Measurements from ENCODE around the gene SIK2.

The SIK2 gene

DNA sequence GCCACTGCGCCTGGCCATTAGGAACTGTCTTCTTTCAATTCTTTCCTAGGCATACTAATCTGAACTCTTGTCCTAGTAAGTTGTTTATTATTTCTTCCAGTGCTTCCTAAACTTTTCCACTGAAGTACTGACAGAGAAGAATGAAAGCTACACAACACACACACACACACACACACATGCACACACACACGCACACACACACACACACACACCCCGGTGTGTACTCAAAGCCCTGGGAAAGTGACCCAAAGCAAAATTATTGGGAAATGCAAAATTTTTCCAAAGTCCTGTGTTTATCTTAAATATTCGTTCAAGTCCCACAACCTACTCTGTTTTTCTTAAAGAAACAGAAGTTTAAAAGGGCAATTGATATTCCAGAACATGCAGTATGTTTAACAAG is 19.4 kb upstream of the SIK2 start:
- DNase-seq = no peak

DNA sequence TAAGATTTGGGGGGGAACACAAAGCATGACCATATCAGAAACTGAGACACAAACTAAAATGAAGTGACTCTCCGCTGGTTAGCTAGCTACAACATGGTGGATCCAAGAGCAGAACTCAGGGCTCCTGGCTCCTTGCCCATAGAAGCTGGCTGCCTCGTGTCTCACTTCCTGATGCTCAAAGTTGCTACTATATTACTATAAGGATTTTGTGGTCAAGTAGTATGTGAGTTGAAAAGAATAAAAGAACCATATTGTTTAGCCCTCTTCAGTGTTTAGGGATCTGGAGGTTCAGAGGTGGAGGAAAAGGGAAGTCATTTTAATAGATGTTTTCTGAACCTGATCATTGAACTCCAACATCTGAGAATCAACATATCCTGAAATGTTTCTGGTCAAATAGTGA is 16.9 kb upstream of the SIK2 start:
- peak; percentile 37 for DNase-seq

DNA sequence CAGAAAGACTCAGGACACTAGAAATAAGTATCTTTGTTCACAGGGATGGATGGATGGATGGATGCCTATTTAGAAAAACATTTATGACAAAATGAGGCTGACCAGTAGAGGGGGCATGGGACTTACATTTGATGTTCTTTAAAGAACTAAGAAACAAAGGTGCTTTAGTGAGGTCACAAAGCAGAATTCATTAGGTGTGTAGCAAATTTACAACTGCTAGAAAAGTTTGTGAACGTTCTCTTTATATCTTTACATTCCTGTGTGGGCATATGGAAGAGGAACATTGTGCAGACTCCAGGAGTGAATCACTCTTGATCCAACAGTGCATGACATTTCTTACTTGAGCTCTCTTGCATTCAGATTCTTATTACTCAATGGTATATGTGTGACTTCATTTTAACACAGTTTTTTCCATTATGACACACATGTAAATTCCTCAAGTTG is 15.8 kb upstream of the SIK2 start:
- peak; percentile 41 for DNase-seq

GRCh38 chr11:111589114-111589513 is 13.1 kb upstream of the SIK2 start:
- no peak for DNase-seq

DNA sequence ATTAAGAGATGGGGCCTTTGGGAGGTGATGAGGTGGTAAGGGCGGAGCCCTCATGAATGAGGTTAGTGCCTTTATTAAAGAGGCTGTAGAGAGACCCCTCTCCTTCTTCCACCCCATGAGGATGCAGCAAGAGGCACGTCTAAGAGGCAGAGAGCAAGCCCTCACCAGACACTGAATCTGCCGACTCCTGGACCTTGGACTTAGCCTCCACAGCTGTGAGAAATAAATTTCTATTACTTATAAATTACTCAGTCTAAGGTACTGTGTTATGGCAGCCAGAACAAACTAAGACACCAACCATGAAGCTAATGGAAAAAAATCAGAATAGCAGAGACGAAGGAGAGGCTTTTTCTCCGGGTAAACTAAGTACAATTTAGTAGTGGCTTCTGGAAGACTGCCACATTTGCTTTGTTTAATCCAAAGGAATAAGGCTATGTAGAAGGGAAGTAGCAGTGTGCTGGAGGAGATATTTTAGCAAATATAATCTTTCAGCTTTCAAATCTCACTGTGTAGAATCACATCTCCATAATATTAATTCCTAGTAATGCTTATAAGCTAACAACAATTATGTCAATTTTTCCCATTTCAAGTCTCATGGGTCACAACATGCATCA is 12.3 kb upstream of the SIK2 start:
- DNase-seq = no peak

GRCh38 chr11:111591187-111591960 is 10.9 kb upstream of the SIK2 start:
- no peak for DNase-seq

DNA sequence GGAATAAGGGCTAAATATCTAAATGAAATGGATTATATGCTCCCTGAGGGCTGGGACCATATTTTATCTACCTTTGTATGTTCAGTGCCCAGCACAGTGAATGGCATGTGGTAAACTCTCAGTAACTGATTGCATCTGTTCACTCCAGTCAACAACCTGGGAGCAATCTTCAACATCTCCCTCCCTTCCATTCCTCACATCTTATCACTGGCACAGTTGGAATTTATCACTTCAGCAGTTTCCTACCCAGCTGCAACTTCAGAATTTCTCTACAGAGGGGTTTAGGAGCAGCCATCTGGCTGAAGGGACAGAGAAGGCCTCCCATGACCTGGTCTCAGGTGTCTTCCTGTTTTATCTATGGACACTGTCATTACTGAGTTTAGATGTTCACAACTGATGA is 9.8 kb upstream of the SIK2 start:
- no peak for DNase-seq

- no peak for DNase-seq
These were observed 5.9 kb upstream of the SIK2 start for GRCh38 chr11:111596319-111596718.

DNA sequence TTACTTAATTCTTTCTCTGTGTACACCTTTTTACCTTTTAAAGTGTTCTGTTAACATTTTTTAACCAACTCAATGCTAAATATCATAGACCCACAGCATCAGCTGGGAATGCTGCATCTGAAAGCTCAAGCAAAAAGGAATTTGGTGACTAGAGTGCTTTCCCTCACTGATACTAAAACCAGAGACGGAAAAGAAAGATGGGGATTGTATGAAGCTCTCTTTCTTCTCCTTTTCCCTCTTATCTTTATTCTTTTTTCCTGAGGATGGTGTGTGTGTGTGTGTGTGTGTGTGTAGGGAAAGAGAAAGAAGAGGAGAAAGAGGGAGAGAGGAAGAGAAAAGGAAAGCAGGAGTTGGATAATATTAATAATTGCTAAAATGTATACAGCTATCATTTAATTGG is 4.1 kb upstream of the SIK2 start:
- no peak for DNase-seq

GRCh38 chr11:111598559-111598958 is 3.7 kb upstream of the SIK2 start:
- DNase-seq = no peak

GRCh38 chr11:111601636-111601978 is 642 bp upstream of the SIK2 start:
- no peak for DNase-seq

GRCh38 chr11:111602865-111603610 is 789 bp downstream of the SIK2 start:
- no peak for DNase-seq

GRCh38 chr11:111603611-111604130 is 1.4 kb downstream of the SIK2 start:
- no peak for DNase-seq

DNA sequence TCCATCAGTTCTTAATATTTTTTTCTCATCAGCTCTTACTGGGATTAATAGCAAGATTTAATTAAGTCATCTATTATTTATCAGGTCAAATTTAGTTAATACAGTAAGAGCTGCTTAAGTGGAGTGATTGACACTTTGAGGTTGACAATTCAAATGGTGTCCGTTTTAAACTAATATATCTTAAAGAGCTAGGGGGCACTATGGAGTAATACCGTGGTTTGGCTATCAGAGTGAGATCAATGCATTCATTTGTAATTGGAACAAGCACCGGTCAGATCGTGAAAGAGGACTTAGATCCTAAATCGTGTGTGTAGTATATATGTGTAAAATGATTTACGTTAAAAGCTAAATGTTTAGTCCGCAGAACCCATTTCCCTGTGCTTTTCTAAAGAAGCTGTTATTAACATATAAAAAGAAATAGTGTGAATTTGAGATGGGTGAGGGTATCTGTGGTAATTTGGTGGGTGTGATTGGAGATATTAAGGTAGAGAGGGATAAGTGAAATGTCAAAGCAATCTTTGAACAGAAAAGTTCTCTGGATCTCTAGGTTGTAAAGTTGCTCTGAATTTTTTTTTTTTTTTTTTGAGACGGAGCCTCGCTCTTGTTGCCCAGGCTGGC is 2.3 kb downstream of the SIK2 start:
- DNase-seq = no peak

DNA sequence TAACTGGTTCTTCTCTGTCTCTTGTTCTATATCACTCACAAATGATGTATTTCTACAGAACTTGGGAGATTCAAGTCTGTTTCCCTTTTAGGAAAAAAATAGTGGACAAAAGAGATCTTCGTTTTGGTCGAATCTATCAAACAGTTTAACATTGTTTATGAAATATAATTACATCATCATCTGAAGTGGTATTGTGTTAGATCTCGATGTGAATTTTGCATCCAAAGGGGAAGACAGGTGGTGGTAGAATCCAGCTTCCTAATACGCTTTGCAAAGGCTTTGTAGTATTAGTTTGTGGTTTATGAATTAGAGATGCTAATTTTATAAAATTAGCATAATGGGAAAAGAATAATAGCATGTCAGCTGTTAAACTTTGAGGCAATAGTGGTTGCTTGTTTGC is 3.4 kb downstream of the SIK2 start:
- DNase-seq = no peak

- DNase-seq = no peak
These were observed 4.7 kb downstream of the SIK2 start for GRCh38 chr11:111606986-111607385.

DNA sequence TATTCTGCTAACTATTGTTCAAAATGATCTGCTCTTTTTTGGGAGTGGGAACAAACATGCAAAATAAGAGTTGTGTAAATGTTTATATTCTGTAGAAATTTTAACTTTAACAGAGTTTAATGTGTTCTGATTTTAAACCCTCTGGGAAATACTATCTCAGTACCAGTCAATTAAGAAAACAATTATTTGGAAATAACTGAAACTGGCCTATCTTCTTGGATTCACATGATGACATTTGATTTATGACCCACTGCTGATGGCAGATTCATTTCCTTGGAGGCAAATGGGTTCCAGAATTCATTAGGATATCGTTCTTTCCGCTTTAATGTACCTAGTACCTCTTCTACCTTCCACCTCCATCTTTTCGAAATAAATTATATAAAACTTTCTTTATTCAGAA is 5.5 kb downstream of the SIK2 start:
- no peak for DNase-seq

DNA sequence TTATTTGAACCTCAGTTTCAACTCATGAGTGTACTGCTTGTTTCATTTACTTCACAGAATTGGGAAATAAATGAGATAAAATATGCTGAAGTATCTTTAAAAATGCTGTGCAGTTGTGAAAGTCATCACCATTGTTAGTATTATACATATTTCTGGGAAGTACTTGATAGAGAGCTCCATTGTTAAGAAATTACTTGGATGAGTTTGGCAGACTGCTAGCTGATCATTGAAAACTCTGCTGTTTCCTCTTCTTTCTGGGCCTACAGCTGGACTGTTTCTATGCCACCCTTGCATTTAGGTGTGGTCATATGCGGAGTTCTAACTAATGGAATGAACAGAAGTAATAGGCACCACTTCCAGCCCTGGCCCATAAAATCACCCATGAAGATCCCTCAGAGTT is 10.0 kb downstream of the SIK2 start:
- DNase-seq = no peak

GRCh38 chr11:111617286-111617685 is 15.0 kb downstream of the SIK2 start:
- DNase-seq = no peak

DNA sequence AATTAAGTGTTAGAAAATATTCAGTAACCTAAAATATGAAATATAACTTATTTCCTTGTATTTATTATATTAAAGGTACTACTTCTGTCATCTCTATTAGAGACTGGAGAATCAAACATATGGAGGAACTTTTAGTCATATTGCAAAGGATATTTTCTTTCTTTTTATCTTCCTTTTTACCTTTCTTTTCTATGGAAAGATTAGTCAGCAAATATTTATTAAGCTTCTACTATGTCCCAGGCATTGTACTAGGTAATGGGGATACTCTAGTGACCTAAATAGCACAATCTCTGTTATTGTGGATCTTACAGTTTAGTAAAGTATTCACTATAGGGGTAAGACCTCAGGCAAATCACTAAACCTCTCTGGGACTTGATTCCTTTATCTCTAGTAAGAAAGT is 18.3 kb downstream of the SIK2 start:
- no peak for DNase-seq

- DNase-seq = no peak
These were observed 21.3 kb downstream of the SIK2 start for GRCh38 chr11:111623527-111624030.

GRCh38 chr11:111624608-111625007 is 22.4 kb downstream of the SIK2 start:
- no peak for DNase-seq

GRCh38 chr11:111627591-111627990 is 25.3 kb downstream of the SIK2 start:
- DNase-seq = no peak

Data from GDM1 (cell line).